HCT116 (cell line): Measurements from ENCODE around the gene FAM171A1. TPM values are rescaled to one million over a fixed set of nuclear protein-coding genes. Genes with fewer than 3 reads are reported as not detected.
A peak's percentile ranks its signal among the peaks of the same experiment; 100 is the strongest.

Experiments
- ATAC-seq: fragments of 200-7000 bp; cut with Tn5 transposase; 2 replicates; pipeline ENCODE4 v1.9.1; 2020; ENCODE audit warnings: mild to moderate bottlenecking, moderate library complexity
- BruUV-seq: library from RNA; stranded (reverse); fragments of 400-500 nt; replicated peaks from 2 replicates; lab custom pipeline; 2021; lab: Mats Ljungman, UMichigan
- CTCF ChIA-PET: fragments of 300-600 bp; sonication (Branson Sonifier 250); formaldehyde crosslinking; loops from one replicate; lab custom pipeline; 2021; ENCODE audit warnings: antibody characterized with exemption; lab: Charles Lee
- POLR2A ChIA-PET: fragments of 300-600, 350-600 bp; sonication (Branson Sonifier 250); formaldehyde crosslinking; loops from one replicate; lab custom pipeline; 2021; ENCODE audit warnings: antibody characterized with exemption; lab: Charles Lee
- RAD21 ChIA-PET, 2 experiments: fragments of 300-600 bp; sonication (Branson Sonifier 250); formaldehyde crosslinking; loops; one replicate each; lab custom pipeline; 2023; ENCODE audit warnings: low total read pairs in 2 of 2; ENCODE audit not compliant: uncharacterized antibody in 2 of 2, unreplicated experiment in 2 of 2, low non-redundant PET in 1 of 2; lab: Charles Lee
- DNase-seq: peaks from one replicate; pipeline ENCODE4 v3.0.0-alpha.2; 2010; ENCODE audit warnings: low read depth, low spot score
- H2AFZ ChIP-seq: fragments of 200-600 bp; shearing (Covaris generic), sonication (generic); 2 replicates; pipeline ENCODE4 v1.6.1; 2017; ENCODE audit warnings: low read depth, mixed run types, mixed read lengths, antibody characterized with exemption, low read length; ENCODE audit not compliant: poor library complexity, severe bottlenecking
- H3K27ac ChIP-seq: 2 replicates; pipeline ENCODE4 v1.5.1; 2012; ENCODE audit warnings: low read depth, low read length
- H3K27me3 ChIP-seq: fragments of 200-600 bp; sonication (generic); 2 replicates; pipeline ENCODE4 v1.6.1; 2016; ENCODE audit warnings: mixed run types, low read length, mixed read lengths; ENCODE audit not compliant: insufficient read depth
- H3K36me3 ChIP-seq, 2 experiments: fragments of 200-500 bp in 1 of 2; fragments of 200-600 bp in 1 of 2; sonication (Bioruptor generic) in 1 of 2; sonication (generic) in 1 of 2; 2 replicates each; pipeline versions ENCODE4 v1.5.1 to v1.6.1; 2014 to 2016; ENCODE audit warnings: low read length in 2 of 2, inconsistent platforms in 1 of 2, mixed read lengths in 1 of 2, mixed run types in 1 of 2; ENCODE audit not compliant: insufficient read depth in 2 of 2, control insufficient read depth in 1 of 2
- H3K4me1 ChIP-seq, 2 experiments: fragments of 200-600 bp in 1 of 2; sonication (generic) in 1 of 2; 2 replicates each; pipeline versions ENCODE4 v1.5.1 to v1.6.1; 2012 to 2017; ENCODE audit warnings: low read length in 2 of 2, inconsistent platforms in 1 of 2, mild to moderate bottlenecking in 1 of 2, mixed read lengths in 1 of 2, mixed run types in 1 of 2, moderate library complexity in 1 of 2; ENCODE audit not compliant: insufficient read depth in 2 of 2, control insufficient read depth in 1 of 2
- H3K4me2 ChIP-seq: fragments of 200-600 bp; sonication (generic); 2 replicates; pipeline ENCODE4 v1.6.1; 2017; ENCODE audit warnings: mixed run types, low read length, mixed read lengths
- H3K4me3 ChIP-seq, 2 experiments: fragments of 200-600 bp in 1 of 2; sonication (generic) in 1 of 2; replicated peaks in 1 of 2; 2 replicates each; pipeline ENCODE4 v1.5.1; 2011 to 2016; ENCODE audit warnings: low read length in 2 of 2, control low read depth in 1 of 2, low read depth in 1 of 2, mild to moderate bottlenecking in 1 of 2, mixed read lengths in 1 of 2, mixed run types in 1 of 2
- H3K79me2 ChIP-seq: fragments of 200-600 bp; sonication (generic); 2 replicates; pipeline ENCODE4 v1.6.1; 2017; ENCODE audit warnings: mild to moderate bottlenecking, mixed run types, low read length, moderate library complexity, mixed read lengths; ENCODE audit not compliant: insufficient read depth
- H3K9ac ChIP-seq: fragments of 200-600 bp; sonication (generic); 2 replicates; pipeline ENCODE4 v1.6.1; 2016; ENCODE audit warnings: low read length, mixed read lengths
- H3K9me2 ChIP-seq: fragments of 200-600 bp; sonication (generic), shearing (Covaris generic); 2 replicates; pipeline ENCODE4 v1.6.1; 2017; ENCODE audit warnings: mixed run types, mild to moderate bottlenecking, moderate library complexity; ENCODE audit not compliant: insufficient read depth
- H3K9me3 ChIP-seq, 2 experiments: fragments of 200-500 bp in 1 of 2; fragments of 200-600 bp in 1 of 2; sonication (Bioruptor generic) in 1 of 2; sonication (generic) in 1 of 2; 2 replicates each; pipeline ENCODE4 v1.6.1; 2014 to 2017; ENCODE audit warnings: low read length in 2 of 2, mixed read lengths in 2 of 2, inconsistent platforms in 1 of 2, low read depth in 1 of 2, mild to moderate bottlenecking in 1 of 2, mixed run types in 1 of 2, moderate library complexity in 1 of 2; ENCODE audit not compliant: control insufficient read depth in 1 of 2, insufficient read depth in 1 of 2
- H4K20me1 ChIP-seq: fragments of 200-600 bp; sonication (generic), shearing (Covaris generic); 2 replicates; pipeline ENCODE4 v1.6.1; 2017; ENCODE audit warnings: mixed run types, mild to moderate bottlenecking, moderate library complexity; ENCODE audit not compliant: insufficient read depth
- CEBPB ChIP-seq: IDR thresholded peaks from 2 replicates; pipeline ENCODE4 v1.6.1; 2012; ENCODE audit warnings: low read depth
- CTCF ChIP-seq, 3 experiments: fragments of 200-600 bp in 1 of 3; sonication (generic) in 1 of 3; IDR thresholded peaks in 2 of 3; conservative IDR thresholded peaks in 1 of 3; 2 replicates each; pipeline ENCODE4 v1.5.1; 2012 to 2017; ENCODE audit warnings: low read depth in 2 of 3, low read length in 2 of 3, antibody characterized with exemption in 1 of 3, borderline replicate concordance in 1 of 3, control low read depth in 1 of 3, mild to moderate bottlenecking in 1 of 3, mixed read lengths in 1 of 3, mixed run types in 1 of 3, moderate library complexity in 1 of 3; ENCODE audit not compliant: insufficient read depth in 1 of 3
- FOSL1 ChIP-seq: IDR thresholded peaks from 2 replicates; pipeline ENCODE4 v1.6.1; 2012; ENCODE audit warnings: low read depth
- JUND ChIP-seq: IDR thresholded peaks from 2 replicates; pipeline ENCODE4 v1.6.1; 2012
- POLR2A ChIP-seq: IDR thresholded peaks from 2 replicates; pipeline ENCODE4 v1.7.0; 2011; ENCODE audit warnings: borderline replicate concordance; ENCODE audit not compliant: insufficient read depth, insufficient read length; ENCODE audit errors: extremely low read depth
- REST ChIP-seq: IDR thresholded peaks from 2 replicates; pipeline ENCODE4 v1.6.1; 2012; ENCODE audit warnings: low read depth
- YY1 ChIP-seq: IDR thresholded peaks from 2 replicates; pipeline ENCODE4 v1.6.1; 2011; ENCODE audit warnings: low read length, low read depth, moderate library complexity, mild to moderate bottlenecking; ENCODE audit not compliant: insufficient replicate concordance; ENCODE audit errors: extremely low read depth
- ZFX ChIP-seq: fragments of 450-650 bp; IDR thresholded peaks from 2 replicates; pipeline ENCODE4 v1.6.1; 2017
- ZNF274 ChIP-seq: fragments of 200-500 bp; sonication (Bioruptor generic); IDR thresholded peaks from 2 replicates; pipeline ENCODE4 v1.6.1; 2014; ENCODE audit warnings: mild to moderate bottlenecking, low read depth, low read length, inconsistent platforms
- intact Hi-C: fragments of 100-400 bp; cut with micrococcal nuclease; formaldehyde crosslinking; loops from 2 replicates; pipeline ENCODE4 v1.10.0; 2022
- total RNA-seq: library from RNA; stranded (reverse); gene quantifications from one replicate; pipeline ENCODE4 v1.2.1, GENCODE V29; 2021; ENCODE audit not compliant: unreplicated experiment
- TF ChIP-seq, protein P1 (sequence below): IDR thresholded peaks from 2 replicates; pipeline ENCODE4 v1.6.1; 2012

Gene FAM171A1
- total RNA-seq, 1 experiment from 2014 or later: 32.5 TPM

DNA sequence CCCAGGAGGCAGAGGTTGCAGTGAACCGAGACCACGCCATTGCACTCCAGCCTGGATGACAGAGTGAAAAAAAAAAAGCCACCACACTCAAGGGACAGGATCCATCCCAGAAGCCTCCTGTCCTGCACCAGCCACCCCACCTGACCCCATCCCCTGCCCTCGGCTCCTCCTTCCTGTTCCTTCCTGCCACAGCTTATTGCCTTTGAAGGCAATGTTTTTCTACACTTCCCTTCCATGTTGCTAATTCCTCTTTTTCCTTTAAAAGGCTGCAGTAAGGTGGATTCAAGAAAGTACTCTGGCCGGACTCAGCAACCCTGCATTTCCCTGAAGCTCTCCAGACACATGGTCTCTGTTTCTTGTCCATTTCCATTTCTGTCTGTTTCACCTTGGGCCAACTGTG lies 80.9 kb downstream of the FAM171A1 start (continued):
- TF ChIP-seq REST (no peak), ZFX (no peak), JUND (no peak), ZNF274 (no peak), YY1 (no peak), CEBPB (no peak), POLR2A (no peak), FOSL1 (no peak)
- TF ChIP-seq, all 23 proteins: peak for 0

GRCh38 chr10:15280974-15281373 lies 90.1 kb downstream of the FAM171A1 start:
- Histone ChIP-seq H3K9me3 (no peaks in the 10 kb centered on the region), H3K27me3 (no peaks in the 10 kb centered on the region), H3K79me2 (no peaks in the 10 kb centered on the region), H3K36me3 (peaks cover 0 to 2% of the 10 kb centered on the region in 2 experiments; a peak in 1 of 4 replicates), H3K4me2 (no peak overlapping the region), H3K9me2 (no peaks in the 10 kb centered on the region), H2AFZ (no peak overlapping the region), H3K4me3 (no peak overlapping the region), H3K4me1 (no peaks in the 10 kb centered on the region), H3K27ac (no peak overlapping the region)
- RAD21 ChIA-PET: no interaction called here
- CTCF ChIA-PET: no interaction called here
- POLR2A ChIA-PET: no interaction called here
- DNase-seq (no peak), ATAC-seq (no peak)
- no TSS peak for BruUV-seq
- TF ChIP-seq CTCF (IDR thresholded peaks at IDR 0.05 in 2 of 3, conservative IDR thresholded peaks at IDR 0.05 in 1 of 3; ENCODE audit: borderline replicate concordance in 1 of 3, insufficient read depth in 1 of 3, low read depth in 2 of 3, low read length in 2 of 3) (0 out of 6 replicates have a peak, but pooled peaks of 1 of the 3 experiments have one; percentile 3), ZNF274 (no peak)
- TF ChIP-seq, protein P1, sequence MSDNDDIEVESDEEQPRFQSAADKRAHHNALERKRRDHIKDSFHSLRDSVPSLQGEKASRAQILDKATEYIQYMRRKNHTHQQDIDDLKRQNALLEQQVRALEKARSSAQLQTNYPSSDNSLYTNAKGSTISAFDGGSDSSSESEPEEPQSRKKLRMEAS: no peak
- TF ChIP-seq, all 23 proteins: peak for 1
- intact Hi-C loops: no loop called here
- Histone ChIP-seq H3K9ac (no peak overlapping the region), H4K20me1 (no peaks in the 10 kb centered on the region)
